Karpas-422 (cell line): Measurements from ENCODE around the gene IQSEC1. TPM values are rescaled to one million over a fixed set of nuclear protein-coding genes. Genes with fewer than 3 reads are reported as not detected.

ENCODE experiments used
- DNase-seq: peaks from one replicate; pipeline ENCODE4 v3.0.0-alpha.2; 2015
- H2AFZ ChIP-seq: fragments of 200-600 bp; sonication (generic); 2 replicates; pipeline ENCODE4 v1.6.1; 2014; ENCODE audit warnings: antibody characterized with exemption, low read length, mixed read lengths
- H3K27ac ChIP-seq: fragments of 200-600 bp; sonication (generic); 2 replicates; pipeline ENCODE4 v1.5.1; 2014; ENCODE audit warnings: mild to moderate bottlenecking, low read length, moderate library complexity
- H3K27me3 ChIP-seq: fragments of 200-600 bp; sonication (generic); 2 replicates; pipeline ENCODE4 v1.6.1; 2014; ENCODE audit warnings: low read length, mixed read lengths
- H3K36me3 ChIP-seq: fragments of 200-600 bp; sonication (generic); 2 replicates; pipeline ENCODE4 v1.6.1; 2014; ENCODE audit warnings: low read length, mixed read lengths; ENCODE audit not compliant: insufficient read depth
- H3K4me1 ChIP-seq: fragments of 200-600 bp; sonication (generic); 2 replicates; pipeline ENCODE4 v1.6.1; 2014; ENCODE audit warnings: mild to moderate bottlenecking, low read length, mixed read lengths
- H3K4me2 ChIP-seq: fragments of 200-600 bp; sonication (generic); 2 replicates; pipeline ENCODE4 v1.6.1; 2014; ENCODE audit warnings: low read length, low read depth, mild to moderate bottlenecking; ENCODE audit not compliant: poor library complexity, severe bottlenecking
- H3K4me3 ChIP-seq: fragments of 200-600 bp; sonication (generic); 2 replicates; pipeline ENCODE4 v1.5.1; 2014; ENCODE audit warnings: mild to moderate bottlenecking, antibody characterized with exemption, low read length, mixed read lengths
- H3K79me2 ChIP-seq: fragments of 200-600 bp; sonication (generic); 2 replicates; pipeline ENCODE4 v1.6.1; 2014; ENCODE audit warnings: mild to moderate bottlenecking, low read length, mixed read lengths
- H3K9ac ChIP-seq: fragments of 200-600 bp; sonication (generic); 2 replicates; pipeline ENCODE4 v1.6.0; 2014; ENCODE audit warnings: low read length
- H3K9me2 ChIP-seq: fragments of 200-600 bp; sonication (generic), shearing (Covaris generic); replicated peaks from 2 replicates; pipeline ENCODE4 v1.6.0; 2014; ENCODE audit warnings: mild to moderate bottlenecking, low read length, moderate library complexity; ENCODE audit not compliant: insufficient read depth
- H3K9me3 ChIP-seq: fragments of 300-700, 200-600 bp; sonication (generic); 2 replicates; pipeline ENCODE4 v1.6.1; 2014; ENCODE audit warnings: low read length, mixed read lengths
- H4K20me1 ChIP-seq: fragments of 200-600 bp; sonication (generic); 2 replicates; pipeline ENCODE4 v1.6.1; 2014; ENCODE audit warnings: mild to moderate bottlenecking, antibody characterized with exemption, low read length, low read depth; ENCODE audit not compliant: insufficient read depth
- total RNA-seq: library from RNA; depleted of rRNA; stranded (reverse); fragments of >200 nt; shearing (Covaris generic); gene quantifications from 2 replicates; pipeline ENCODE4 v1.2.3, GENCODE V29; 2014; ENCODE audit warnings: low replicate concordance

The IQSEC1 gene
- total RNA-seq, 1 experiment from 2014 or later, result 4.7 TPM

- no peak overlapping the region for H2AFZ ChIP-seq
- no peaks in the 10 kb centered on the region for H3K9me3 ChIP-seq
- H4K20me1 ChIP-seq, result peaks cover 58% of the 10 kb centered on the region; the same call in 1 of the 2 replicates
- H3K27me3 ChIP-seq, result no peaks in the 10 kb centered on the region
- peaks cover 8% of the 10 kb centered on the region for H3K4me1 ChIP-seq
- H3K9me2 ChIP-seq, result no peaks in the 10 kb centered on the region
- H3K36me3 ChIP-seq, result no peaks in the 10 kb centered on the region
- no peak overlapping the region for H3K4me2 ChIP-seq
- no peak overlapping the region for H3K4me3 ChIP-seq
- H3K27ac ChIP-seq, result no peak overlapping the region
- H3K79me2 ChIP-seq, result no peaks in the 10 kb centered on the region
- H3K9ac ChIP-seq, result no peak overlapping the region
- DNase-seq, result no peak
Measured at GRCh38 chr3:12957824-12958792, 115.1 kb downstream of the IQSEC1 start.

- H3K79me2 ChIP-seq, result no peaks in the 10 kb centered on the region
- no peaks in the 10 kb centered on the region for H3K27me3 ChIP-seq
- no peak overlapping the region for H3K9ac ChIP-seq
- DNase-seq, result no peak
- no peaks in the 10 kb centered on the region for H3K9me2 ChIP-seq
- no peak overlapping the region for H3K27ac ChIP-seq
- H3K4me2 ChIP-seq, result no peak overlapping the region
- peaks cover 54% of the 10 kb centered on the region; the same call in 1 of the 2 replicates for H4K20me1 ChIP-seq
- H3K4me1 ChIP-seq, result peaks cover 8% of the 10 kb centered on the region
- no peaks in the 10 kb centered on the region for H3K36me3 ChIP-seq
- H3K4me3 ChIP-seq, result no peak overlapping the region
- H3K9me3 ChIP-seq, result no peaks in the 10 kb centered on the region
- H2AFZ ChIP-seq, result no peak overlapping the region
Measured at GRCh38 chr3:12957339-12957738, 115.9 kb downstream of the IQSEC1 start.

GRCh38 chr3:12956316-12956660 is 116.9 kb downstream of the IQSEC1 start:
- Histone ChIP-seq H3K9ac (no peak overlapping the region), H3K27ac (no peak overlapping the region), H3K36me3 (no peaks in the 10 kb centered on the region), H3K9me3 (no peaks in the 10 kb centered on the region), H2AFZ (no peak overlapping the region), H3K4me1 (peaks cover 8% of the 10 kb centered on the region), H3K4me2 (no peak overlapping the region), H3K27me3 (no peaks in the 10 kb centered on the region), H3K4me3 (no peak overlapping the region), H4K20me1 (peaks cover 45% of the 10 kb centered on the region; the same call in 1 of the 2 replicates), H3K79me2 (no peaks in the 10 kb centered on the region), H3K9me2 (no peaks in the 10 kb centered on the region)
- no peak for DNase-seq

- no peaks in the 10 kb centered on the region for H3K9me3 ChIP-seq
- H3K36me3 ChIP-seq, result no peaks in the 10 kb centered on the region
- DNase-seq, result no peak
- H3K4me3 ChIP-seq, result no peak overlapping the region
- H3K27me3 ChIP-seq, result no peaks in the 10 kb centered on the region
- no peaks in the 10 kb centered on the region for H3K79me2 ChIP-seq
- H3K4me1 ChIP-seq, result peaks cover 8% of the 10 kb centered on the region
- H3K9me2 ChIP-seq, result no peaks in the 10 kb centered on the region
- no peak overlapping the region for H2AFZ ChIP-seq
- H3K4me2 ChIP-seq, result no peak overlapping the region
- H3K9ac ChIP-seq, result no peak overlapping the region
- no peak overlapping the region for H3K27ac ChIP-seq
- peaks cover 45% of the 10 kb centered on the region; the same call in 1 of the 2 replicates for H4K20me1 ChIP-seq
Measured at GRCh38 chr3:12955651-12956315, 117.4 kb downstream of the IQSEC1 start.

GRCh38 chr3:12954891-12955650 is 118.2 kb downstream of the IQSEC1 start:
- Histone ChIP-seq H3K27me3 (no peaks in the 10 kb centered on the region), H3K27ac (no peak overlapping the region), H3K4me1 (peaks cover 7% of the 10 kb centered on the region), H3K9me2 (no peaks in the 10 kb centered on the region), H3K4me2 (no peak overlapping the region), H4K20me1 (peaks cover 43% of the 10 kb centered on the region; the same call in 1 of the 2 replicates), H3K79me2 (no peaks in the 10 kb centered on the region), H2AFZ (no peak overlapping the region), H3K9me3 (no peaks in the 10 kb centered on the region), H3K36me3 (no peaks in the 10 kb centered on the region), H3K4me3 (no peak overlapping the region), H3K9ac (no peak overlapping the region)
- no peak for DNase-seq

- Histone ChIP-seq H3K27ac (no peak overlapping the region), H2AFZ (no peak overlapping the region), H4K20me1 (peaks cover 44% of the 10 kb centered on the region; the same call in 1 of the 2 replicates), H3K4me1 (no peaks in the 10 kb centered on the region), H3K4me3 (no peak overlapping the region), H3K4me2 (no peak overlapping the region), H3K36me3 (no peaks in the 10 kb centered on the region), H3K79me2 (no peaks in the 10 kb centered on the region), H3K9ac (no peak overlapping the region), H3K27me3 (no peaks in the 10 kb centered on the region), H3K9me3 (no peaks in the 10 kb centered on the region), H3K9me2 (no peaks in the 10 kb centered on the region)
- no peak for DNase-seq
Measured at GRCh38 chr3:12954180-12954579, 119.0 kb downstream of the IQSEC1 start.

GRCh38 chr3:12953201-12953995 is 119.8 kb downstream of the IQSEC1 start:
- Histone ChIP-seq H3K9ac (no peak overlapping the region), H3K4me2 (no peak overlapping the region), H3K9me2 (no peaks in the 10 kb centered on the region), H4K20me1 (peaks cover 44% of the 10 kb centered on the region; the same call in 1 of the 2 replicates), H2AFZ (no peak overlapping the region), H3K27ac (no peak overlapping the region), H3K9me3 (no peaks in the 10 kb centered on the region), H3K4me1 (no peaks in the 10 kb centered on the region), H3K27me3 (no peaks in the 10 kb centered on the region), H3K36me3 (no peaks in the 10 kb centered on the region), H3K79me2 (no peaks in the 10 kb centered on the region), H3K4me3 (no peak overlapping the region)
- DNase-seq, result no peak
